ENCODE data around the gene CCDC60.
"Not testable (repeated sequence)": the region's sequence is repeated elsewhere in the genome, so short reads cannot be mapped to it uniquely, and the experiment has no call there.

Gene CCDC60

DNA sequence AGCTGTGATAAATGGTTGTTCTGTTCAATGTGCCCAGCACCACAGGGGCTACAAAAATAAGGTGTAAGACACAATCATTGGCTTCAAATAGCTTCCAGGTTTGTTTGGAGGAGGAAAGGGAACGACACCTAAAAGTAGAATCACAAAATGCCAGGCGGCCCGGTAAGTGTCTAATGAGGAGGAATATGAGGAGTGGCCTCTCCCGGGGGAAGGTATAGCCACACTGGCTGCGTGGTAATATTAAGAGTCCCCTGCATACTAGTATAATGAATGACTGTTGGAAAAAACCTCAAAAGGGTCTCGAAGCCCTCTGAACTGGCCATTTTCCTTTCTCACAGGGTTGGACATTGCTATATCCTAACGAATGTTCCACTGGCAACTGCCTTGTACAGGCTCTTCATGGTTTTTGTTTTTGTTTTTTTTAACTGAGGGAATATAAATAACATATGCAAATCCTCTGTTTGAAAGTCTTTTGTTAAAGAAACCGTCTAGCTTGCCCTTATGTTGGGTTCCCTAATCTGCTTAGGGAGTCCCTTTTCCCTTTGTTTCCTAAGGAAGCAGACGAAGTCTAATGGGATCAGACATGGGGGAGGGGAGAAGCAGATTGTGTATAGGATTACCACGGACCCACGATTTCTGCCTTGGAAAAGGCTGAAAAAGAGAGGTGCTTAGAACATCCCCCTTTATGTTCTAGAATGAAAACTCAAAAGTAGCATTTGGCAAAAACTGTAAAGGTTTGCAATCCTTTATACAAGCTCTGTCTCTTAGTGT is 4.2 kb downstream of the CCDC60 start:
- DNase-seq: no peak

DNA sequence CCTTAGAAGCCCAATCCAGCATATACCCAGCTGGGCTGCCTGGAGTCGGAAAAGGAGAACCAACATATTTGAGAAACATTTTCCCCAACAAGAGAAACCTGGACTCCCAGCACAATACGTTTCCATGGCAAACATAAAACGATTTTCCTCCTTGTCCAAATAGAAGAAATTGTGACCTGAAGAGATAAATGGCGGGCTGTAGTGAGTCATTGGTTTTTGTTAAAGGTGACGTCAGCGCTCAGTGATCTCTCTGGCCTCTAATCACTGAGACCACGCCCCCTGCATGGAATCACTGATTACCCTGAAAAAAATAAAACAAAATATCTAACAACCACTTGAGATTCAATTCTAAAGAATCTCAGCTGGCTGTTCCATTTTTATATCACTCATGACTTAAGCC is 6.0 kb downstream of the CCDC60 start:
- no peak for DNase-seq

DNA sequence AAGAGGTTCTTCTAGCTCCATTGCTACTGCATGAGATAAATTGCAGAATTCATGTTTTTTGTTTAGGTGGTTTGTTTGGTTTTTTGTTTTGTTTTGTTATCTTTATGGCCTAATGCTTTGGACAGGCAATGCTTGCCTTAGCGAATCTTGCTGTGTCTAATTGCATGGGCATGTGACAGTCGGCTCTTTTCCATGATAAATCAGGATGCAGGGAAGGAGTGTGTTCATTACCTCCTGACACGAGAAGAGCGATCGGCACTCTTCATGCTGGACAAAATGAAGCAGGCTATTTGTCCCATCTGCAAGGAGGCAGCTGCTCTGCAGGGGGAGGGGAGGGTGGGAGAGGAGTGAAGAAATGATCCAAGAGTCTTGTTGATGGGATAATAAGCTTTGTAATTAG is 6.5 kb downstream of the CCDC60 start:
- DNase-seq: no peak

DNA sequence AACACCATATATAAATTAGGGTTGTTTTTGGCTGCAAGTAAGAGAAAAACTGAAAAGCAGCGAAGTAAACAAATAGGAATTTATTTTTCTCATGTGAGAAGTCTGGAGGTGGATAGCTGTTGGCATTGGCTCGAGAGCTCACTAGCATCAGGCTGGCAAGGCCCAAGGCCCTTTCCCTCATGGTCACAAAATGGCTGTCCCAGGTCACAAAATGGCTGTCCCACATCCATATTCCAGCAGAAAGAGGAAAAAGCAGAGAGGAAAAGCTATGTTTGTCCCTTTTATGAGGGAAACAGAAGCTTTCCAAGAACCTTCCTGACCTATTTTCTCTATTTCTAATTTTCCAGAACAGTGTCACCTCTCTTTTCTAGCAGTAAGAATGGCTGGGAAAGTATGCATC is 7.5 kb downstream of the CCDC60 start:
- no peak for DNase-seq

DNA sequence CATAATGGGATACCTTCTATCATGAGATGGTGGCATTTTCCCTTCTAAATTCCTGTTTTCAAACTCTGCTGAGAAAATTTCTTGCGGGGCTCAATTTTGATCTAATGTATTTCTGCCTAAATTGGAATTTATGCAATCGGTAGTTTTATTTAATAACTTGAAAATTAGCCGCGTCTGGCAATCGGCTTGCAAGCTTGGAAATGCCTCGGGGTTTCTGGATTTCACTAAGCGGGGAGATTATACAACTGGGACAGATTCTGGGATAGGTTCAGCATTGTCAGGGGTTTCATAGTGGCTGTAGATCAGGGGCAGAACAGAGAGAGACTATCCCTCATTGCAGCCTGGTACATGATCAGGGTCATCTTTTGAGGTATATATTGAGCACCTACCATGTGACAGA is 8.6 kb downstream of the CCDC60 start:
- DNase-seq: no peak

DNA sequence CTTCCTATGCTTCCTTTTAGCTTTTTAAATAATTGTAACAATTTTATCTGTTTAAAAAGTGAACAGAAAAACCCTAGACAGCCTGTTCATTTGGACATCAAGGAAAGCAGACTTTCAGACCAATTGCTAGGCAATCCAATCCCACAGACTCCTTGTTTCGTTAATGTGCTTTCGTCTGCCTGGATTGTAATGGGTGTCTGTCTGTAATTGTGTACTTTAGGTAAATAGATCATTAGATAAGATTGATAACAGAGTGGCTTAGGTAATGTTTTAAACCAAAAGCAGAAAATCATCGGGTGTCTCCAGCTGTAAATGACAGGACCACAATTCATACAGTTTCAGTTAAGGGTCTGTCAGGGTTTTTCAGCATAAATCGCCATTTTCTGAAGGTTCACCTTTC is 19.6 kb downstream of the CCDC60 start:
- no peak for DNase-seq

DNA sequence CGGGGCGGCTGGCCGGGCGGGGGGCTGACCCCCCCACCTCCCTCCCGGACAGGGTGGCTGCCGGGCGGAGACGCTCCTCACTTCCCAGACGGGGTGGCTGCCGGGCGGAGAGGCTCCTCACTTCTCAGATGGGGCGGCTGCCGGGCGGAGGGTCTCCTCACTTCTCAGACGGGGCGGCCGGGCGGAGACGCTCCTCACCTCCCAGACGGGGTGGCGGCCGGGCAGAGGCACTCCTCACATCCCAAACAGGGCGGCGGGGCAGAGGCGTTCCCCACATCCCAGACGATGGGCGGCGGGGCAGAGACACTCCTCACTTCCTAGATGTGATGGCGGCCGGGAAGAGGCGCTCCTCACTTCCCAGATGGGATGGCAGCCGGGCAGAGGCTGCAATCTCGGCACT is 25.8 kb downstream of the CCDC60 start:
- DNase-seq: not testable (repeated sequence)

GRCh38 chr12:119363037-119363436 is 28.5 kb downstream of the CCDC60 start:
- DNase-seq: no peak

- no peak for DNase-seq
Measured at GRCh38 chr12:119363490-119363889, 29.0 kb downstream of the CCDC60 start.

DNA sequence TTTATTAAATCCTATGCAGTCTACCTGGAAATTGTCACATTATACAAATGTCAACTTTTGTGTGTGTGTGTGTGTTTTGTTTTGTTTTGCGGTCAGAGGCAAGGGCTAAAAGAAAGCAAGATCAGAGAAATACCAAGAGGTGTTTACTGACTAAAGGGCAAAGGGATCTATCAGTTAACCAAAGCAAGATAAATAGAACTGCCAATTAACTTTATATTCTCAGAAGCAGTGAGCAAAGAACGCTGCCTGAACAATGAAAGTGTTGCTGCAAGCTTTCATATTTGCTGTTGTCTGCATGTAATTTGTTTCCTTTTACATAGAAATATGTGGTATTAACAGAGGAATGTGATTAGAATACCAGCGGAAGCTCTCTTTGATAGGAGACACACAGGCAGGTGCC is 30.9 kb downstream of the CCDC60 start:
- no peak for DNase-seq

- DNase-seq: no peak
Measured at GRCh38 chr12:119366007-119366406, 31.5 kb downstream of the CCDC60 start.

DNA sequence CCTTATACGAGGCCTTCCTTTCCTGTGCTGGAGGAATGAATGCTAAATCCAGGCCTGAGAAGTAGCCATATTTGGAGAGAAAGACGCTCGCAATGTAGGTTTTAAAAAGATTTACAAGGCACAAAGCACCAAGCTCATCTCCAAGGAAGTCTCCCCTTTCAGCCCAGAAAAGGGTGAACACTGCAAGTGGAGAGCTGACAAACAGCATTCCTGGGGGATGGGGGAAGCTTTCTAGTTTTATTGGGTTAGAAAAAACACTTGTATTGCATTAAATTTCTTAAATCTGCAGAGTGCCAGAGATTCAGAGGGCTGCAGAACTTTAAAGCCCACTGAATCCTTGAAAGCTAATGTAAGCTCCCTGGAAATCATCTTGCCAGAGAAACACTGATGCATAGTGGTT is 34.6 kb downstream of the CCDC60 start:
- no peak for DNase-seq

- no peak for DNase-seq
Measured at GRCh38 chr12:119369907-119370546, 35.5 kb downstream of the CCDC60 start.

- DNase-seq: no peak
Measured at GRCh38 chr12:119372540-119372939, 38.0 kb downstream of the CCDC60 start.

DNA sequence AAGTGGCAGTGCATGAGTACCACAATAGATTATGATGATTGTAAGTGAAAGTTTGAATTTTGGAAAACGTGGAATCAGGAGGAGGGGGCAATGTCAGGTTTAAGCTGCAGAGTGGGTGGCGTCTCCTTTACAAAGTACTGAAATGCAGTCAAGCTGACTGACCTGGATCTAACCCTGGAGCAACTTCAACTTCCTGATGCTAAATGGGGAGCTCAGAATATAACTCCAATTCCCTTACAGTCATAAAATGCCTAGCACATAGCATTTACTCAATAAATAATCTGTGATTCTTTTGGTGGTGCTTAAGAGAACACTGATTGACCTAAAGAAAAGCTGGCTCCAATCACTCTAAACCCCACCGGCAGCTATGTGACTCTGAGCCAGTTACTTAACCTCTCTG is 38.5 kb downstream of the CCDC60 start:
- DNase-seq: no peak

GRCh38 chr12:119373666-119374065 is 39.1 kb downstream of the CCDC60 start:
- DNase-seq: no peak

- DNase-seq: no peak
Measured at GRCh38 chr12:119374635-119375034, 40.1 kb downstream of the CCDC60 start.

GRCh38 chr12:119375075-119375882 is 40.8 kb downstream of the CCDC60 start:
- DNase-seq: no peak

GRCh38 chr12:119375883-119376190 is 41.3 kb downstream of the CCDC60 start:
- no peak for DNase-seq

DNA sequence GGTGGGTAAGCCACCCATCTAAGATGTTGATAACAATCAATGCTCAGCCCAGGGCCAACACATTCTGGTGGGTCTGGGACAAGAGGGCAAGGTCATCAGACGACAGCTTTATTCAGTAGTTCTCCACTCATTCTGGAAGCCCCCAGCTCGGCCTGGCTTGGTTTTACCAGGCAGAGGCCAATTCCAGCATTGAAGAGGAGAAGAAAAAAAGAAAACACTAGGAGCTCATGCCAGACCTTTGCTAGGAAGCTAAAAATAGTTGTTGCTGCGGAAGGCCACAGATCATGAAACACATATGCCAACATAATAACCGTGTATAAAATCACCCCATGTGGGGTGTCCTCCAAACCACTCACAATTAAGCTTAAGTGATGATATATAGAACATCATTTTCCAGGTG is 44.4 kb downstream of the CCDC60 start:
- no peak for DNase-seq

GRCh38 chr12:119381471-119382235 is 47.1 kb downstream of the CCDC60 start:
- no peak for DNase-seq

DNA sequence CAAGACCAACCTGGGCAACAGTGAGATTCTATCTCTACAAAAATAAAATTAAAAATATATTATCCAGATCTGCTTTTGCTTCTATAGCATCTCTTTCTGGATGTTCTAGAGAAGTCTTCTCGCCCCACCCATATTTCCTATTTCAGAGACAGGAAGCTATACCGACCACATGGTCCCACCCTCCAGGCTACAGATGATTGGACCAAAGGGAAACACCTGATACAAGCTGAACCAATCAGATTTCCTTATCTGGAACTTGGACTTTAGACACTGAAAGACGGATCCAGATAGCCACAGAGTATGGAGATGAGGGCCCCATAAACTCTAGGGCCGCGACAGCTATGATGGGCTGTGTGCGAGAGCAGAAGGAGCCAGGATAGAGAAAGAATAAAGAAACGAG is 48.7 kb downstream of the CCDC60 start:
- no peak for DNase-seq

- DNase-seq: no peak
Measured at GRCh38 chr12:119384340-119384739, 49.8 kb downstream of the CCDC60 start.
